Activated CD4-positive, alpha-beta T cell treated with anti-CD3 and anti-CD28 coated beads, Interleukin-2, amount 10 ng/mL, durations not matched to agents 7 days and 5 days (primary cell): ENCODE measurements around the gene TBL1XR1. TPM values are rescaled to one million over a fixed set of nuclear protein-coding genes. Genes with fewer than 3 reads are reported as not detected.

Experiments
- CTCF ChIA-PET: fragments of 350-600 bp; sonication (Branson Sonifier 250); formaldehyde crosslinking; loops from one replicate; lab custom pipeline; 2021; ENCODE audit warnings: antibody characterized with exemption; lab: Charles Lee
- POLR2A ChIA-PET: fragments of 350-600 bp; sonication (Branson Sonifier 250); formaldehyde crosslinking; loops from one replicate; lab custom pipeline; 2021; ENCODE audit warnings: antibody characterized with exemption; lab: Charles Lee
- DNase-seq: peaks from one replicate; pipeline ENCODE4 v3.0.0-alpha.2; 2020
- H3K27ac Mint-ChIP-seq: one replicate; pipeline ENCODE4 v1.8.0; 2021; ENCODE audit warnings: mild to moderate bottlenecking, moderate library complexity, mixed read lengths
- H3K27me3 Mint-ChIP-seq: one replicate; pipeline ENCODE4 v1.8.0; 2021; ENCODE audit warnings: mixed read lengths
- H3K36me3 Mint-ChIP-seq: one replicate; pipeline ENCODE4 v1.8.0; 2021; ENCODE audit warnings: low read depth, mixed read lengths
- H3K4me1 Mint-ChIP-seq: one replicate; pipeline ENCODE4 v1.8.0; 2021; ENCODE audit warnings: mixed read lengths
- H3K4me3 Mint-ChIP-seq: one replicate; pipeline ENCODE4 v1.8.0; 2021; ENCODE audit warnings: mild to moderate bottlenecking, moderate library complexity, mixed read lengths
- H3K9me3 Mint-ChIP-seq: one replicate; pipeline ENCODE4 v1.8.0; 2021; ENCODE audit warnings: mixed read lengths
- total RNA-seq, 2 experiments: library from RNA; stranded (reverse); gene quantifications; one replicate each; pipeline ENCODE4 v1.2.3, GENCODE V29; 2021

The TBL1XR1 gene
- total RNA-seq, 2 experiments from 2014 or later, result 167 to 169 TPM

DNA sequence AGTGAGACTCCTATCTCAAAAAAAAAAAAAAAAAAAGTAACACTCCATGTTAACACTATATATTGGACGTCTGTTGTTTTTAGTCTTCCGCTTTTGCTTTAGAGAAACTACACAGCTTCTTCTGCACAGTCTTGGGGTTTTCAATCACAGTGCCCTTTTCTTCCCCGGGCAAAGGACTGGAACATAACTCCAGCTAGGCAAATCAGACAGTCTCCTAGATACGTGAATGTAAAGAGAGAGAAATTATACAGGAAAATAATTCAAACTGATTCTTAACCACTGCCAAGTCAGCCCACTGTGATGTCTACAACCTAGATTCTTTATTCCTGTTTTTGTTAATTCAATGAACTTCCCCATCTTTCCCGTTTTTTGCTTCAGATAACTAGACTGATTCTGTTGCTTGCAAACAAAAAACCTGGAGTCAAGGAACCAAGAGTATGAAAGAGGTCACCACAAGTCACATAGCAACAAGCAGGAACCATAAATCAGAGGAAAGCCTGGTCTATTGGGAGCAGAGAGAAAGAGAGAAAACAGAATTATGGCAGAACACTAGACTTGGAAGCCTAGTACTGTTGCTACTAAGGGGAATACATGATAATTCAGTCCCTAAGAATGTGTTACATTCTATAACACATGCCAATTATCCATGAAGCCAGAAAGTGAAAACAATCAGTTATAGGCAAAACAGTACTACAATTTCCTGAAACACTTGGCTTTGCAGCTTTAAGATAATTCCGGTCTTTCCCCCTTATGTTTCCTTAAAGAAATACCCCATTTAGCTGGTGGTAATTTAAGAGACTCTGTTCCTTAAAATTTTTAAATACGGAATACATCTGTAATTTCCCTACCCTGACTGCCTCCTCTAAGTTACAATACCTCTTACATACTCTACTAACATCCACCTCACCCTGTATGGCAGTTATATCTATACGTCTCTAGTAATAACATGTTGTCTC lies 63.1 kb downstream of the TBL1XR1 start:
- POLR2A ChIA-PET, result no interaction called here
- CTCF ChIA-PET, result interaction anchor here (1.4 to 1.5 kb wide), 2 partner anchors 11 to 13 kb away, joined by 3 read pairs; no protein-coding TSS in a partner anchor
- no peak overlapping the region for H3K27ac Mint-ChIP-seq
- no peaks in the 10 kb centered on the region for H3K27me3 Mint-ChIP-seq
- no peaks in the 10 kb centered on the region for H3K9me3 Mint-ChIP-seq
- H3K36me3 Mint-ChIP-seq, result peaks cover 58% of the 10 kb centered on the region
- peaks cover 54% of the 10 kb centered on the region for H3K4me1 Mint-ChIP-seq
- no peak for DNase-seq
- no peak overlapping the region for H3K4me3 Mint-ChIP-seq

DNA sequence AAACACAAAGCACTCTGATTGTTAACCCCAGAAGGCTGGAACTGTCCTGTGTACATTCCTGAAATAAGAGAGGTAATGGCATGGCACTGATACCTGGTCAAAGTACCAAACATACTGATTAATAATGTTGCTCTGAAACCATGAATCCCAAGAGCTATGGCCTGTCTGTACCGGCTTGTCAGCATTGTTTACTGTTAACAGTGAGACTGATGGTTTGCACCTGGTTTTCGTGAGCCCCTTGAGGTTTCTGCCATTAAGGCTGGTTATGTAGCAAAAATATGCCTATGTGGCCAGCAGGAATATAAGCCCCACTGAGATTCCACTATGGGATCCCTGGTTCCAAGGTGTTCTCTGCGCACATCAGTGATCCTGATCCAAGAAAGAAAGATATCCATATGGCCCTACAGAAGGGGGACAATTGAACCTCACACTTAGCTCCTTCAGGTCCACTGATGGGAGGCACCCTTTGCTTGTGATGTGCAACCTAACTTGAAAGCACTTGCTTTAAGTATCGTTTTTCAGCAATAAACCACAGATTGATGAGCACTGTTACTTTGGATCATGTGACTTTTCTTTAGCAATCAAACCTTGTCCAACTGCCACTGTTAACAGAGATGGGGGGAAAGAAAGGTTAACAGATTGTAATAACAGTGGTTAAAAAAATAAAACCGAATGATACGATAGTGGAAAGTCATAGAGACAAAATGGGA lies 65.2 kb downstream of the TBL1XR1 start:
- Mint-ChIP-seq H3K9me3 (no peaks in the 10 kb centered on the region), H3K27ac (no peak overlapping the region), H3K4me1 (peaks cover 46% of the 10 kb centered on the region), H3K27me3 (no peaks in the 10 kb centered on the region), H3K4me3 (no peak overlapping the region), H3K36me3 (peaks cover 60% of the 10 kb centered on the region)
- ChIA-PET CTCF (interaction anchor here (1.1 kb wide), 1 partner anchor 15 kb away, joined by 5 read pairs; no protein-coding TSS in a partner anchor), POLR2A (no interaction called here)
- no peak for DNase-seq

DNA sequence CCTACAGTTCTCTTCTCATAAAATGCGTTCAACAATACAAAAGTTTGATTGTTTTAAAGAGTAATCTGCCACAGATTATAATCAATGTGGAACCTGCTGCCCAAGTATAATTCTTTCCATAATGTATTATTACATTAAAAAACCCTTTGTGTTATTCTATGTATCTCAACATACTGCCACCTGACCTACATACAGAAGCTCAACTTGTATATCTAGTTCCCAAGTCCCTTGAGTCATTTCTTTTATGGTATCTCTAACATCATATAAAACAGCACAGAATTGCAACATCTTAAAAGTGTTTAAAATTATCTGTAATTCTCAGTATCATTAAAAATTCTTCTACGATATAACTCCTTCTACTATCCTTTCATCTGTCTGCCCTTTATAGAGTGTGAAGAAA lies 70.3 kb downstream of the TBL1XR1 start:
- Mint-ChIP-seq H3K4me3 (no peak overlapping the region), H3K27me3 (no peaks in the 10 kb centered on the region), H3K9me3 (peaks cover 20% of the 10 kb centered on the region), H3K4me1 (peaks cover 42% of the 10 kb centered on the region), H3K36me3 (peaks cover 61% of the 10 kb centered on the region), H3K27ac (no peak overlapping the region)
- CTCF ChIA-PET, result interaction anchor here (1.4 kb wide), 1 partner anchor 19 kb away, joined by 3 read pairs; no protein-coding TSS in a partner anchor
- no peak for DNase-seq
- POLR2A ChIA-PET, result no interaction called here

DNA sequence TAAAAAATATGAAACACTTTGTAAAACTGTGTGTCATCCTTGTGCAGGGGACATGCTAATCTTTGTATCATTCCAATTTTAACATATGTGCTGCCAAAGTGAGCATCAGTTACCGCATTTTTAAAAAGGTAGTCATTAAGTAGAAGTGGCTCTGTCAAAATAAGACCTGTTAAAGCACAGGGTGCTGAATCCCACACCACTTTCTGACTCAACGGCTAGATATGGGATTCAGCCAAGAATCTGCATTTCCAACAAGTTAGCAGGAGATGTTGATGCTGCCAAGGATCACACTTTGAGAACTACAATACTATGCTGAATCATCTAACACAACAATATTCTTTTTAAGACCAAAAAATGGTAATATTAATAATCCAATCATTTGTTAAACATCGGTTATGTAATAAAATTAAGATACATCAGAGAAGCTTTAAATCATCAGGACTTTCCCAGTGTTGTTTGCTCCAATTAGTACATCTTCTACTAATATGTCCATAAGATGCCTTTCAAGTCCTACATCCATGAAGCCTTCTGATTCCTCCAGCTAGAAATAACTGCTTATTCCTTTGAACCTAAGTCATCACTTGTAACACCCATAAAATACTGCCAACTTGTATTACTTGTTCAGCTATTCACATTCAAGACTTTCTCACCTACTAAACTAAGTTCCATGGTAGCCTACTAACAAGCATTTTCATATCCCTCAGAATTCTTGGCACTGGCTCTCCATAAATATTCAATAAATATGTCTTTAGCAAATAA lies 71.1 kb downstream of the TBL1XR1 start:
- ChIA-PET POLR2A (no interaction called here), CTCF (interaction anchor here (0.8 kb wide), 1 partner anchor 19 kb away, joined by 3 read pairs; no protein-coding TSS in a partner anchor)
- Mint-ChIP-seq H3K4me1 (peaks cover 38% of the 10 kb centered on the region), H3K9me3 (peaks cover 20% of the 10 kb centered on the region), H3K27ac (no peak overlapping the region), H3K4me3 (no peak overlapping the region), H3K36me3 (peaks cover 62% of the 10 kb centered on the region), H3K27me3 (no peaks in the 10 kb centered on the region)
- no peak for DNase-seq

DNA sequence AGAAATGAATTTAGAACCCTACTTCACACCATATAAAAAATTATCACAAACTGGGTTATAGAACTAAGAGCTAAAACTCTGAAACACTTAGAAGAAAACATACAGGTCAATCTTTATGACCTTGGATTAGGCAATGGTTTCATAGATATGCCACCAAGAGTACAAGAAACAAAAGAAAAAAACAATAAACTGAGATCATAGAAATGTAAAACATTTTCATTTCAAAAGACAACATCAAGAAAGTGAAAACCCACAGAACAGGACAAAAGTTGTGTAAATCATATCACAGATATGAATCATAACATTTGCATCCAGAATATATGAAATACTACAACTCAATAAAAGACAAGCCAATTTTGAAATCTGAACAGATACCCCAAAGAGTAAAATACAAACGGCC lies 72.4 kb downstream of the TBL1XR1 start:
- peaks cover 23% of the 10 kb centered on the region for H3K9me3 Mint-ChIP-seq

DNA sequence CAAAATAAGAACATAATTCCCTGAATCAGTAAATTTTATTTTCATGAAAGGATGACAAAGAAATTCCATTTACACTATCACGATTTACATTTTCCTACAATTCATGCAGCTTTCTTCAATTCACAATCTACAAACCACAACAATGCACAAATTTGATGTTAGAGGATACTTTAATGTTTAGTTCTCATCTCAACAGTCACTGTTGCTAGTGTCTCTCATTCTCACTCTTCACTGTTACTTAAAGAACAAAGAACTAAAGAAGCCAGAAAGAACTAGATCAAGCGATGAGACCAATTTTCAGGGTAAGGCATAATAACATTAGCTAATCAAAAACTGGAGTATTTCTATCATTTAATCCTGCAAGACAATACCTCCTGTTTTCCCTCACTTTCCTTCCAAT lies 73.5 kb downstream of the TBL1XR1 start:
- peaks cover 44% of the 10 kb centered on the region for H3K4me1 Mint-ChIP-seq
- H3K27me3 Mint-ChIP-seq, result no peaks in the 10 kb centered on the region
- peaks cover 28% of the 10 kb centered on the region for H3K9me3 Mint-ChIP-seq
- ChIA-PET POLR2A (no interaction called here), CTCF (interaction anchor here (0.5 kb wide), 1 partner anchor 16 kb away, joined by 3 read pairs; no protein-coding TSS in a partner anchor)
- DNase-seq, result no peak
- peaks cover 63% of the 10 kb centered on the region for H3K36me3 Mint-ChIP-seq
- no peak overlapping the region for H3K4me3 Mint-ChIP-seq
- H3K27ac Mint-ChIP-seq, result no peak overlapping the region

More for the DNA sequence above, 72.4 kb downstream of the TBL1XR1 start:
- no peak for DNase-seq
- Mint-ChIP-seq H3K27me3 (no peaks in the 10 kb centered on the region), H3K4me1 (peaks cover 38% of the 10 kb centered on the region), H3K27ac (no peak overlapping the region), H3K36me3 (peaks cover 60% of the 10 kb centered on the region), H3K4me3 (no peak overlapping the region)
- ChIA-PET POLR2A (no interaction called here), CTCF (no interaction called here)

DNA sequence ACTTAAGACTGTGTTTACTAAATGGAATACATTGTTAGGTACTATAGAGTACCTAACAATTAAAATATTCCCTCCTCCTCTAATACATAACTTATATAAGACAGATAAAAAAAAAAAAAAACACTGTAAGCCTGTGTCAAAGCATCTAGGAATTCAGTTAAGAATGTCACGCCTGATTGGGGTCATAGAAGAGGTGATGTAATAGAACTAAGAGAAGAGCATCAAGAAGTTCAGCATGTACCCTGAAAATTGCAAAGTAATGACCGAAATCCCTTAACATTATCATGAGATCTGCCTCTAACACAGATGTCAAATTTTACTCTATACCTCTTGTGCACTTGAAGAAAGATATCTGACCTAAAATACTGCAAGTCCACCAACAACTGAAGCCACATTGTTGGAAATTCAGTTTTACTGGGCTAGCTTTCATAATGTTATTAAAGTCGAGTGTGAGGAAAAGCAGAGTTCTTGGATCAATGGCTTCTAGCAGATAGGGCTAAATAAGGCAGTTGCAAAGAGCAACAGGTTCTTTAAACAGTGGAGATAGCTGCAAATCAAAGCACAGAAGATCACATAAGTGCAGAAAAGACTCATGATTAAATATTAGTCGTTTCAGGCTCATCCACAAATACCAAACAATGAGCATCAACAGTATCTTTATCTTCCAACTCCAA lies 75.0 kb downstream of the TBL1XR1 start:
- Mint-ChIP-seq H3K4me3 (no peak overlapping the region), H3K9me3 (peaks cover 28% of the 10 kb centered on the region), H3K27me3 (no peaks in the 10 kb centered on the region), H3K27ac (no peak overlapping the region), H3K4me1 (peaks cover 44% of the 10 kb centered on the region), H3K36me3 (peaks cover 56% of the 10 kb centered on the region)
- CTCF ChIA-PET, result no interaction called here
- POLR2A ChIA-PET, result no interaction called here
- DNase-seq, result no peak

DNA sequence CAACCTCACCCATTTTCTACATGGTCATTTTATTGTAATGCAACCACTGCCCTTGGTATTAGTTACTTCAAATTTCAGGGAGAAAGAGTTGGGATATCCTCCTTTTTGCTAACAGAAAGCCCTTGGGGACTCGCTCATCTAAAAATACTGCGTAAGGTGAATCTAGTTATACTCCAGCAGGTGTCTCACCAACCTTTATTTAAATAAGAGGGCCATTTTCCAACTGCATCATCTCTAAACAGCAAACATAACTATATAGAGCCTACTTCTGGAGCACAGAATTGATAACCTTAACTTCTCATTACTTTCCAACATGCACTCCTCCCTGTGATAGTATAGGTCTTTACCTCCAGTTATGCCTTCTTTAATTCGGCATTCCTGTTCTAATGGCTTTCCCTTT lies 77.5 kb downstream of the TBL1XR1 start:
- DNase-seq, result no peak
- H3K36me3 Mint-ChIP-seq, result peaks cover 54% of the 10 kb centered on the region
- ChIA-PET CTCF (interaction anchor here (1.2 kb wide), 1 partner anchor 12 kb away, joined by 9 read pairs; no protein-coding TSS in a partner anchor), POLR2A (no interaction called here)
- no peaks in the 10 kb centered on the region for H3K27me3 Mint-ChIP-seq
- H3K4me1 Mint-ChIP-seq, result peaks cover 44% of the 10 kb centered on the region
- no peak overlapping the region for H3K27ac Mint-ChIP-seq
- H3K9me3 Mint-ChIP-seq, result peaks cover 25% of the 10 kb centered on the region
- H3K4me3 Mint-ChIP-seq, result no peak overlapping the region

DNA sequence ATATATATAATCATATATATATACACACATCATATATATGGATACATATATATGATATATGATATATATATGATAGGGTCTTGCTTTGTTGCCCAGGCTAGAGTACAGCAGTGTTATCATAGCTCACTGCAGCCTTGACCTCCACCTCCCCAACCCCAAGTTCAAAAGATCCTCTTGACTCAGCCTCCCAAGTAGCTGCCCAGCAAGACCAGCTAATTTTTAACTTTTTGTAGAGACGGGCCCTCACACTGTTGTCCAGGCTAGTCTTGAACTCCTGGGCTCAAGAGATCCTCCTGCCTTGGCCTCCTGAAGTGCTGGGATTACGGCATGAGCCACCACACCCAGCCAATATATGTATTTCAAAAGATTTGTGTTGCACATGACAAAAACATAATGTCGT lies 83.0 kb downstream of the TBL1XR1 start:
- ChIA-PET POLR2A (no interaction called here), CTCF (interaction anchor here (0.6 kb wide), 2 partner anchors 618 to 710 kb away, joined by 3 read pairs; no protein-coding TSS in a partner anchor)

DNA sequence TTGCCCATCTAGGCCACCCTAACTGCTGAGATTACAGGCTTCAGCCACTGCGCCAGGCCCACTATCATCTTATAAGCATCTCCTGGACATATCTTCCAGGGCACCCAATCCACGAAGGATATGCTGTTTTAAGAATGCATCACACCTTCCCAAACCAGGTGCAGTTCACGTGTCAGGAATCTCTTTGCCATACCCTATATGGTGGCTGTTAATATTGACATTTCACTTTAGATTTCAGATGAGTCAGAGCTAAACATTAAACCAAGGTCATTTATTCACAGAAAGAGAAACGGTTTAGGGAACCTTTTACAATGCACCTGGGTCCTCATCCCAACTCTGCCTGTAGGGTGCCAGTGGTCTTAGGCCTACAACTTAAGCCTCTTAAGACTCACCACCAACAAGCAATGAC lies 85.7 kb downstream of the TBL1XR1 start:
- Mint-ChIP-seq H3K9me3 (no peaks in the 10 kb centered on the region), H3K36me3 (peaks cover 14% of the 10 kb centered on the region), H3K27me3 (no peaks in the 10 kb centered on the region), H3K27ac (no peak overlapping the region), H3K4me1 (peaks cover 56% of the 10 kb centered on the region), H3K4me3 (no peak overlapping the region)
- POLR2A ChIA-PET, result no interaction called here
- CTCF ChIA-PET, result interaction anchor here (1.3 kb wide), 1 partner anchor 14 kb away, joined by 4 read pairs; no protein-coding TSS in a partner anchor
- no peak for DNase-seq

More for the DNA sequence above, 83.0 kb downstream of the TBL1XR1 start:
- H3K4me1 Mint-ChIP-seq, result peaks cover 56% of the 10 kb centered on the region
- H3K27me3 Mint-ChIP-seq, result no peaks in the 10 kb centered on the region
- no peak for DNase-seq
- H3K4me3 Mint-ChIP-seq, result no peak overlapping the region
- H3K9me3 Mint-ChIP-seq, result no peaks in the 10 kb centered on the region
- no peak overlapping the region for H3K27ac Mint-ChIP-seq
- H3K36me3 Mint-ChIP-seq, result peaks cover 22% of the 10 kb centered on the region

DNA sequence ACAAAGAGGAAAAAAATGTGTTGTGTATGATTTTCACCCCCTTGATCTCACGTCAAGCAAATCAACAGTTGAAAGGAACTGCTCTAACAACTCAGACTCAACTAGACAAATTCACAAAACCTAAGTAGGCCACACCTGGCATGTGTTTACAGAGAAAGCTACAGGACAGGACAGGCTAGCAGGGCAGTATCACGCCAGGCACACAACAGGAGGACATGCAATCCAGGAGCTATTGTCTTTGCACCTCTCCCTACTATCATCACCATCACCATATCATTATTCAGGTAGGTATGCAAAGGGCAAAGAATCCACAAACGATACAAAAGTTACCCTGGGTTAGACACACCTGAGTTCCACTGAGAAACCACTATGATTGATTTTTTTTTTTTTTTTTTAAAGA lies 86.4 kb downstream of the TBL1XR1 start:
- H3K9me3 Mint-ChIP-seq, result no peaks in the 10 kb centered on the region
- H3K4me3 Mint-ChIP-seq, result no peak overlapping the region
- H3K36me3 Mint-ChIP-seq, result peaks cover 9% of the 10 kb centered on the region
- CTCF ChIA-PET, result interaction anchor here (1.3 kb wide), 1 partner anchor 13 kb away, joined by 4 read pairs; no protein-coding TSS in a partner anchor
- no peak for DNase-seq
- no peaks in the 10 kb centered on the region for H3K27me3 Mint-ChIP-seq
- POLR2A ChIA-PET, result no interaction called here
- peak overlapping the region; percentile 11 for H3K27ac Mint-ChIP-seq
- H3K4me1 Mint-ChIP-seq, result peaks cover 57% of the 10 kb centered on the region
